B cell (primary cell): ENCODE measurements around the gene TRPM4. TPM values are rescaled to one million over a fixed set of nuclear protein-coding genes. Genes with fewer than 3 reads are reported as not detected.

Source experiments
- ATAC-seq: fragments of 200-7000 bp; cut with Tn5 transposase; one replicate; pipeline ENCODE4 v1.10.0; 2021; ENCODE audit warnings: low read depth, mild to moderate bottlenecking, moderate number of reproducible peaks, moderate library complexity
- CTCF ChIA-PET: fragments of 350-600 bp; sonication (Branson Sonifier 250); formaldehyde crosslinking; loops from one replicate; lab custom pipeline; 2021; ENCODE audit warnings: antibody characterized with exemption, inconsistent platforms; lab: Charles Lee
- POLR2A ChIA-PET: fragments of 350-600 bp; sonication (Branson Sonifier 250); formaldehyde crosslinking; loops from one replicate; lab custom pipeline; 2021; ENCODE audit warnings: antibody characterized with exemption; lab: Charles Lee
- DNase-seq: peaks from one replicate; pipeline ENCODE4 v3.0.0; 2013
- H2AFZ ChIP-seq: 2 replicates; pipeline ENCODE4 v1.6.1; 2012; ENCODE audit warnings: mild to moderate bottlenecking, low read depth, low read length; ENCODE audit not compliant: insufficient read depth, poor library complexity, severe bottlenecking
- H3K27ac ChIP-seq, 2 donors: 1 replicate in 1 of 2; 2 replicates in 1 of 2; pipeline ENCODE4 v1.5.1; 2012 to 2013; ENCODE audit warnings: low read length in 2 of 2, mild to moderate bottlenecking in 2 of 2, moderate library complexity in 1 of 2
- H3K27me3 ChIP-seq, 4 experiments: fragments of 200-600 bp in 1 of 4; sonication (generic) in 1 of 4; replicated peaks in 1 of 4; 1 replicate in 2 of 4; 2 replicates in 2 of 4; pipeline versions ENCODE4 v1.6.1 to v1.7.0; 2013 to 2016; ENCODE audit warnings: low read length in 3 of 4, mild to moderate bottlenecking in 2 of 4, mixed read lengths in 1 of 4, moderate library complexity in 1 of 4; ENCODE audit not compliant: insufficient read depth in 4 of 4, control insufficient read depth in 3 of 4; ENCODE audit errors: control extremely low read depth in 1 of 4
- H3K36me3 ChIP-seq, 2 experiments: replicated peaks in 1 of 2; 1 replicate in 1 of 2; 2 replicates in 1 of 2; pipeline versions ENCODE4 v1.6.1 to v1.7.1; 2013; ENCODE audit warnings: low read length in 1 of 2; ENCODE audit not compliant: insufficient read depth in 2 of 2, control insufficient read depth in 1 of 2; ENCODE audit errors: control extremely low read depth in 1 of 2, extremely low read depth in 1 of 2
- H3K4me1 ChIP-seq, 2 donors: fragments of 200-600 bp in 1 of 2; sonication (generic) in 1 of 2; 1 replicate in 1 of 2; 2 replicates in 1 of 2; pipeline versions ENCODE4 v1.5.1 to v1.6.1; 2013 to 2017; ENCODE audit warnings: low read length in 2 of 2; ENCODE audit not compliant: control insufficient read depth in 2 of 2, insufficient read depth in 2 of 2
- H3K4me2 ChIP-seq: replicated peaks from 2 replicates; pipeline ENCODE3; 2012; ENCODE audit warnings: mild to moderate bottlenecking, low read depth, low read length; ENCODE audit not compliant: poor library complexity, severe bottlenecking
- H3K4me3 ChIP-seq, 5 experiments: fragments of 200-600 bp in 1 of 5; sonication (generic) in 1 of 5; 1 replicate in 3 of 5; 2 replicates in 2 of 5; pipeline versions ENCODE4 v1.5.1 to v1.7.0; 2011 to 2016; ENCODE audit warnings: low read length in 4 of 5, mild to moderate bottlenecking in 4 of 5, low read depth in 2 of 5, control low read depth in 1 of 5, moderate library complexity in 1 of 5; ENCODE audit not compliant: insufficient read depth in 1 of 5; ENCODE audit errors: control extremely low read depth in 1 of 5, extremely low read depth in 1 of 5
- H3K79me2 ChIP-seq: fragments of 200-600 bp; sonication (generic); one replicate; pipeline ENCODE4 v1.6.0; 2016; ENCODE audit warnings: low read length; ENCODE audit not compliant: control insufficient read depth, insufficient read depth
- H3K9ac ChIP-seq: fragments of 200-600 bp; sonication (generic); 2 replicates; pipeline ENCODE4 v1.6.1; 2017; ENCODE audit warnings: mild to moderate bottlenecking, low read length, moderate library complexity
- H3K9me3 ChIP-seq, 3 donors: one replicate each; pipeline versions ENCODE4 v1.6.1 to v1.7.1; 2013; ENCODE audit warnings: low read length in 2 of 3; ENCODE audit not compliant: control insufficient read depth in 2 of 3, insufficient read depth in 1 of 3; ENCODE audit errors: control extremely low read depth in 1 of 3
- H4K20me1 ChIP-seq: 2 replicates; pipeline ENCODE4 v1.6.0; 2012; ENCODE audit warnings: mild to moderate bottlenecking, low read length; ENCODE audit not compliant: insufficient read depth, control insufficient read depth, poor library complexity, severe bottlenecking
- H3K27ac Mint-ChIP-seq: one replicate; pipeline ENCODE4 v1.8.0; 2021; ENCODE audit warnings: mixed read lengths
- H3K27me3 Mint-ChIP-seq: one replicate; pipeline ENCODE4 v1.8.0; 2021; ENCODE audit warnings: mixed read lengths
- H3K4me1 Mint-ChIP-seq: one replicate; pipeline ENCODE4 v1.8.0; 2021; ENCODE audit warnings: mixed read lengths
- H3K4me3 Mint-ChIP-seq: one replicate; pipeline ENCODE4 v1.8.0; 2021; ENCODE audit warnings: mixed read lengths
- H3K9me3 Mint-ChIP-seq: one replicate; pipeline ENCODE4 v1.8.0; 2022; ENCODE audit warnings: mixed read lengths; ENCODE audit not compliant: insufficient read depth
- EZH2 ChIP-seq: IDR thresholded peaks from 2 replicates; pipeline ENCODE4 v1.6.1; 2012; ENCODE audit warnings: borderline replicate concordance, low read depth, mild to moderate bottlenecking, moderate library complexity, low read length; ENCODE audit not compliant: insufficient read depth, poor library complexity, severe bottlenecking
- WGBS: methylation state at CpG from one replicate; pipeline ENCODE4 v1.1.5; 2013; ENCODE audit warnings: missing lambda C conversion rate; ENCODE audit not compliant: insufficient coverage; 5-methylcytosine and 5-hydroxymethylcytosine counted together
- intact Hi-C: fragments of 100-400 bp; cut with micrococcal nuclease; formaldehyde crosslinking; loops from one replicate; pipeline ENCODE4 v1.10.0; 2022
- polyA plus RNA-seq: library from polyadenylated mRNA; depleted of rRNA; stranded (reverse); fragments of >200 nt; gene quantifications from 2 replicates; pipeline ENCODE4 v1.2.3, GENCODE V29; 2012
- total RNA-seq, 2 donors: library from RNA; stranded (reverse); fragments of 120-200 nt in 1 of 2; gene quantifications; 1 replicate in 1 of 2; 2 replicates in 1 of 2; pipeline versions ENCODE4 v1.2.3 to v1.2.4, GENCODE V29; 2013 to 2022
- TF ChIP-seq, protein P1 (sequence below): fragments of 200-600 bp; IDR thresholded peaks from one replicate; pipeline ENCODE4 v1.8.0; 2022; ENCODE audit warnings: antibody characterized with exemption, mild to moderate bottlenecking

Gene TRPM4
- total and polyA plus RNA-seq, 2 donors (not counting 1 experiment from before 2014, with no cell fraction given), result 0.24 TPM; not detected in 1

DNA sequence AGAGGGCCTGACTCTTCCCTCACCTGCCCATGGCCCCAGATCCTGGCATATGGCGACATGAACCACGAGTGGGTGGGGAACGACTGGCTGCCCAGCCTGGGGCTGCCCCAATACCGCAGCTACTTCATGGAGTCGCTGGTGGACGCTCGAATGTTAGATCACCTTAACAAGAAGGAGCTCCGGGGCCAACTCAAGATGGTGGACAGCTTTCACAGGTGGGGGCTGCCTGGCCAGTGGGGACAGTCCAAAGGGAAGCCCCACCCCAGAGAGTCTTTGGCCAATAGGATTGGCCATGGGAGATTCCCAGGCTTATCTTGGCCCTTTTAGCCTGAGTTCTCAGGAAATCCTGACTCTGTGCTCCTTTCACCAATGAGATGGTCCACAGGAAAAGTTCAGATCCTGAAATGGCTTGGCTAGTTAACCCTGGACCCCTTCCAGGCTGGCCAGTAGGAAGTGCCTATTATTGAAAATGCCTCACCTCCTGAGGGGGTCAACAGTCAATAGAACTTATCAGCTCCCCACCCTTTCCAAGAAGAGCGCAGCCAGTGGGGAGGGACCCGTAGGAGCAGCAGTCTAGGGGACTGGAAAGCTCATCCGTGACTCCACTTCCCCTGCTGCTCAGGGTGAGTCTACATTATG is 9.4 kb upstream of the TRPM4 start:
- intact Hi-C loops, result loop anchor here (5.0 to 10.0 kb wide), 2 partner anchors 36 to 57 kb away; partner anchors contain the start of gene LIN7B
- peaks cover 0 to 52% (median 7%) of the 10 kb centered on the region in 3 donors for H3K9me3 ChIP-seq
- H3K4me1 ChIP-seq, result peaks cover 44 to 48% of the 10 kb centered on the region in 2 donors
- peak overlapping the region; percentile 97 for H3K4me2 ChIP-seq
- no peak for ATAC-seq
- H3K27me3 ChIP-seq, result peaks cover 0 to 87% (median 38%) of the 10 kb centered on the region in 4 experiments
- no peaks in the 10 kb centered on the region for H3K79me2 ChIP-seq
- peaks cover 51% of the 10 kb centered on the region for H3K27me3 Mint-ChIP-seq
- H2AFZ ChIP-seq, result no peak overlapping the region
- H3K27ac ChIP-seq, result no peak overlapping the region
- H3K4me3 Mint-ChIP-seq, result peak overlapping the region; percentile 75
- DNase-seq, result no peak
- no peaks in the 10 kb centered on the region for H4K20me1 ChIP-seq
- POLR2A ChIA-PET, result no interaction called here
- H3K9ac ChIP-seq, result no peak overlapping the region
- H3K9me3 Mint-ChIP-seq, result no peaks in the 10 kb centered on the region
- H3K4me1 Mint-ChIP-seq, result peaks cover 42% of the 10 kb centered on the region
- CTCF ChIA-PET, result interaction anchor here (0.6 to 1.8 kb wide), 8 partner anchors 28 to 363 kb away, joined by 3 to 10 read pairs (median 4); partner anchors contain the start of genes GYS1, LIN7B and RUVBL2
- 76% methylated on average over 10 of the region's 11 CpGs for WGBS
- no peak for TF ChIP-seq EZH2
- TF ChIP-seq, protein P1, sequence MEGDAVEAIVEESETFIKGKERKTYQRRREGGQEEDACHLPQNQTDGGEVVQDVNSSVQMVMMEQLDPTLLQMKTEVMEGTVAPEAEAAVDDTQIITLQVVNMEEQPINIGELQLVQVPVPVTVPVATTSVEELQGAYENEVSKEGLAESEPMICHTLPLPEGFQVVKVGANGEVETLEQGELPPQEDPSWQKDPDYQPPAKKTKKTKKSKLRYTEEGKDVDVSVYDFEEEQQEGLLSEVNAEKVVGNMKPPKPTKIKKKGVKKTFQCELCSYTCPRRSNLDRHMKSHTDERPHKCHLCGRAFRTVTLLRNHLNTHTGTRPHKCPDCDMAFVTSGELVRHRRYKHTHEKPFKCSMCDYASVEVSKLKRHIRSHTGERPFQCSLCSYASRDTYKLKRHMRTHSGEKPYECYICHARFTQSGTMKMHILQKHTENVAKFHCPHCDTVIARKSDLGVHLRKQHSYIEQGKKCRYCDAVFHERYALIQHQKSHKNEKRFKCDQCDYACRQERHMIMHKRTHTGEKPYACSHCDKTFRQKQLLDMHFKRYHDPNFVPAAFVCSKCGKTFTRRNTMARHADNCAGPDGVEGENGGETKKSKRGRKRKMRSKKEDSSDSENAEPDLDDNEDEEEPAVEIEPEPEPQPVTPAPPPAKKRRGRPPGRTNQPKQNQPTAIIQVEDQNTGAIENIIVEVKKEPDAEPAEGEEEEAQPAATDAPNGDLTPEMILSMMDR, result no peak
- no peaks in the 10 kb centered on the region for H3K36me3 ChIP-seq
- no peak overlapping the region for H3K27ac Mint-ChIP-seq
- H3K4me3 ChIP-seq, result no peak overlapping the region
